SU-DHL-6 (cell line): ENCODE measurements around the gene CD209.

Source experiments
- H2AFZ ChIP-seq: fragments of 200-600 bp; sonication (generic); 2 replicates; pipeline ENCODE4 v1.6.1; 2014; ENCODE audit warnings: low read depth, mild to moderate bottlenecking, moderate library complexity, mixed read lengths, antibody characterized with exemption, low read length; ENCODE audit not compliant: severe bottlenecking
- H3F3A ChIP-seq: fragments of 200-600 bp; shearing (Covaris generic); 2 replicates; pipeline ENCODE4 v1.6.0; 2016; ENCODE audit warnings: antibody characterized with exemption, mild to moderate bottlenecking; ENCODE audit not compliant: insufficient read depth
- H3K27ac ChIP-seq: fragments of 200-600 bp; sonication (generic); 2 replicates; pipeline ENCODE4 v1.5.1; 2016; ENCODE audit warnings: low read depth, mild to moderate bottlenecking, low read length, moderate library complexity, mixed read lengths
- H3K27me3 ChIP-seq: fragments of 200-600 bp; sonication (generic), shearing (Covaris generic); 2 replicates; pipeline ENCODE4 v1.6.0; 2014; ENCODE audit warnings: mild to moderate bottlenecking, low read length
- H3K36me3 ChIP-seq: fragments of 200-600 bp; sonication (generic); 2 replicates; pipeline ENCODE4 v1.6.1; 2014; ENCODE audit warnings: mild to moderate bottlenecking, low read length, mixed read lengths
- H3K4me2 ChIP-seq: fragments of 300-600, 200-600 bp; shearing (Covaris generic), sonication (generic); 2 replicates; pipeline ENCODE4 v1.6.0; 2014; ENCODE audit warnings: low read length, low read depth, mild to moderate bottlenecking; ENCODE audit not compliant: poor library complexity, severe bottlenecking
- H3K4me3 ChIP-seq: fragments of 200-600 bp; sonication (generic); 2 replicates; pipeline ENCODE4 v1.5.1; 2014; ENCODE audit warnings: antibody characterized with exemption, low read length, mild to moderate bottlenecking, mixed read lengths; ENCODE audit not compliant: insufficient read depth, poor library complexity, severe bottlenecking
- H3K79me2 ChIP-seq: fragments of 200-600 bp; sonication (generic); 2 replicates; pipeline ENCODE4 v1.6.1; 2014; ENCODE audit warnings: mild to moderate bottlenecking, low read length, moderate library complexity; ENCODE audit not compliant: insufficient read depth
- H3K9ac ChIP-seq: fragments of 200-600 bp; sonication (generic); 2 replicates; pipeline ENCODE4 v1.7.0; 2014; ENCODE audit warnings: mild to moderate bottlenecking, low read length
- H3K9me2 ChIP-seq: fragments of 200-600 bp; sonication (generic); replicated peaks from 2 replicates; pipeline ENCODE4 v1.6.1; 2014; ENCODE audit warnings: low read length; ENCODE audit not compliant: insufficient read depth
- H3K9me3 ChIP-seq: fragments of 200-600 bp; sonication (generic); 2 replicates; pipeline ENCODE4 v1.6.1; 2014; ENCODE audit warnings: low read length, mixed read lengths; ENCODE audit not compliant: insufficient read depth
- H4K20me1 ChIP-seq: fragments of 200-600 bp; sonication (generic); 2 replicates; pipeline ENCODE4 v1.6.1; 2014; ENCODE audit warnings: low read depth, mild to moderate bottlenecking, antibody characterized with exemption, low read length, moderate library complexity, mixed read lengths
- EZH2phosphoT487 ChIP-seq: fragments of 200-600 bp; sonication (generic), shearing (Covaris generic); conservative IDR thresholded peaks from 2 replicates; pipeline ENCODE4 v1.6.1; 2018; ENCODE audit warnings: mild to moderate bottlenecking, antibody characterized with exemption, low read length, moderate library complexity, mixed read lengths
- TF ChIP-seq, protein P1 (sequence below): fragments of 200-600 bp; sonication (generic); IDR thresholded peaks from one replicate; pipeline ENCODE4 v1.5.1; 2017; ENCODE audit warnings: antibody characterized with exemption, mild to moderate bottlenecking, low read length, moderate library complexity; ENCODE audit not compliant: insufficient read depth, poor library complexity, severe bottlenecking

Gene CD209

DNA sequence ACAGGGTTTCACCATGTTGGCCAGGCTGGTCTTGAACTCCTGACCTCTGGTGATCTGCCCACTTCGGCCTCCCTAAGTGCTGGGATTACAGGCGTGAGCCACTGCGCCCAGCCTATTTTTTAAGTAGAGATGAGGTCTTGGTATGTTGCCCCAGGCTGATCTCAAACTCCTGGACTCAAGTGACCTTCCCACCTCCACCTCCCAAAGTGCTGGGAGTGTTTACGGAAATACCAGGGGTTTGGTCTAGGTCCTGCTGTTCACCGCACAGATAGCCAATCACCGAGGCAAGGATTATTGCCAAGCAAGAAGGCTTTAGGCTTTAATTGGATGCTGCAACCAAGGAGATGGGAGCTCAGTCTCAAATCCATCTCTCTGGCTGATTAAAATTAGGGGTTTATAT, 27.0 kb downstream of the CD209 start:
- no peaks in the 10 kb centered on the region for H3K9me3 ChIP-seq
- H3K27me3 ChIP-seq = no peaks in the 10 kb centered on the region
- no peaks in the 10 kb centered on the region for H4K20me1 ChIP-seq
- no peaks in the 10 kb centered on the region for H3K36me3 ChIP-seq
- no peak overlapping the region for H3K27ac ChIP-seq
- no peak overlapping the region for H2AFZ ChIP-seq
- H3F3A ChIP-seq = no peaks in the 10 kb centered on the region
- H3K79me2 ChIP-seq = no peaks in the 10 kb centered on the region
- TF ChIP-seq, protein P1, sequence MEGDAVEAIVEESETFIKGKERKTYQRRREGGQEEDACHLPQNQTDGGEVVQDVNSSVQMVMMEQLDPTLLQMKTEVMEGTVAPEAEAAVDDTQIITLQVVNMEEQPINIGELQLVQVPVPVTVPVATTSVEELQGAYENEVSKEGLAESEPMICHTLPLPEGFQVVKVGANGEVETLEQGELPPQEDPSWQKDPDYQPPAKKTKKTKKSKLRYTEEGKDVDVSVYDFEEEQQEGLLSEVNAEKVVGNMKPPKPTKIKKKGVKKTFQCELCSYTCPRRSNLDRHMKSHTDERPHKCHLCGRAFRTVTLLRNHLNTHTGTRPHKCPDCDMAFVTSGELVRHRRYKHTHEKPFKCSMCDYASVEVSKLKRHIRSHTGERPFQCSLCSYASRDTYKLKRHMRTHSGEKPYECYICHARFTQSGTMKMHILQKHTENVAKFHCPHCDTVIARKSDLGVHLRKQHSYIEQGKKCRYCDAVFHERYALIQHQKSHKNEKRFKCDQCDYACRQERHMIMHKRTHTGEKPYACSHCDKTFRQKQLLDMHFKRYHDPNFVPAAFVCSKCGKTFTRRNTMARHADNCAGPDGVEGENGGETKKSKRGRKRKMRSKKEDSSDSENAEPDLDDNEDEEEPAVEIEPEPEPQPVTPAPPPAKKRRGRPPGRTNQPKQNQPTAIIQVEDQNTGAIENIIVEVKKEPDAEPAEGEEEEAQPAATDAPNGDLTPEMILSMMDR = no peak
- TF ChIP-seq EZH2phosphoT487 = no peak
- H3K9ac ChIP-seq = no peak overlapping the region
- H3K4me3 ChIP-seq = no peak overlapping the region
- H3K9me2 ChIP-seq = no peaks in the 10 kb centered on the region
- no peak overlapping the region for H3K4me2 ChIP-seq

DNA sequence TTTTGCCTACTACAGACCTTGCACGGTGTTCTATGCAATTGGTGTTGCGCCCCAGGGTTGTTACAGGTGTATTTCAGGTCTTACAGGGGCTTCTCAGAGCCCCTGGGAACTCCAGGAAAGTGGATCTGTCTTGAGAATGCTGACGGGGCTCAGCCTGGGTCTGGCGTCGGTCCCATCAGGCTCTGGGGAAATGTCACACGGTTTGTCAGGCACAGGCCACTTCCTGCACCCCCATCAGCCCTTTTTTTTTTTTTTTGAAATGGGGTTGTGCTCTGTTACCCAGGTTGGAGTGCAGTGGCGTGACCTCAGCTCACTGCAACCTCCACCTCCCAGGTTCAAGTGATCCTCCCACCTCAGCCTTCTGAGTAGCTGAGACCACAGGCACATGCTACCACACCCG, 28.7 kb downstream of the CD209 start:
- H3K9me2 ChIP-seq = no peaks in the 10 kb centered on the region
- no peaks in the 10 kb centered on the region for H3K27me3 ChIP-seq
- no peak overlapping the region for H3K4me3 ChIP-seq
- no peak overlapping the region for H2AFZ ChIP-seq
- TF ChIP-seq, protein P1 = no peak
- TF ChIP-seq EZH2phosphoT487 = no peak
- H3F3A ChIP-seq = no peaks in the 10 kb centered on the region
- H3K4me2 ChIP-seq = no peak overlapping the region
- no peaks in the 10 kb centered on the region for H3K36me3 ChIP-seq
- H3K9ac ChIP-seq = no peak overlapping the region
- H3K27ac ChIP-seq = no peak overlapping the region
- no peaks in the 10 kb centered on the region for H3K79me2 ChIP-seq
- H3K9me3 ChIP-seq = no peaks in the 10 kb centered on the region
- no peaks in the 10 kb centered on the region for H4K20me1 ChIP-seq

DNA sequence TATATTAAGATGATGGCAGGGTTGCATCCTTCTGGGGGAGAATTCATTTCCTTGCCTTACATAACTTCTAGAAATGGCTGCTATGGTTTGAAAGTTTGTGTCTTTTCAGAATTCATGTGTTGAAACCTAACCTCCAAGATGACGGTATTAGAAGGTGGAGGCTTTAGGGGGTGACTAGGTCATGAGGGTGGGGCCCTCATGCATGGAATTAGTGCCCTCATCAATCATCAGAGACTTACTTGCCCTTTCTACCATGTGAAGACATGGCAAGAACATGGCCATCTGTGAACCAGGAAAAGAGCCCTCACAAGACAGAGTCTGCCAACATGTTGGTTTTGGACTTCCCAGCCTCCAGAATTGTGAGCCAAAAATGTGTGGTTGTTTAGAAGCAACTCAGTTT, 30.6 kb downstream of the CD209 start:
- Histone ChIP-seq H3K9me3 (no peaks in the 10 kb centered on the region), H3K9ac (no peak overlapping the region), H3K36me3 (no peaks in the 10 kb centered on the region), H3K79me2 (no peaks in the 10 kb centered on the region), H3K27me3 (no peaks in the 10 kb centered on the region), H3F3A (no peaks in the 10 kb centered on the region), H3K4me2 (no peak overlapping the region), H4K20me1 (no peaks in the 10 kb centered on the region), H3K4me3 (no peak overlapping the region), H2AFZ (no peak overlapping the region), H3K9me2 (no peaks in the 10 kb centered on the region), H3K27ac (no peak overlapping the region)
- TF ChIP-seq, protein P1 = no peak
- no peak for TF ChIP-seq EZH2phosphoT487

DNA sequence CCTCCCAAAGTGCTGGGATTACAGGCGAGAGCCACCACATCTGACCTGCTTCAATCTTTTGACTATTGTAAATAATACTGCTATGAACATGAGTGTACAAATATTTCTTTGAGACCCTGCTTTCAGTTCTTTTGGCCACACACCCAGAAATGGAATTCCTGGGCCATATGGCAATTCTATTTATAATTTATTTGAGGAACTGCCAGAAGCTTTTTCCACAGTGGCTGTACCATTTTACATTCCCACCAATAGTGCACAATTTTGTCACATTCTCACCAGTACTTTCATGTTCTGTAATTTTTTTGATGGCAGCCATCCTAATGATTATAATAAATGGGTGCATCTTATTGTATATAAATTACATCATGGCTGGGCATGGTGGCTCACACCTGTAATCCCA, 31.7 kb downstream of the CD209 start:
- no peak overlapping the region for H3K4me2 ChIP-seq
- no peaks in the 10 kb centered on the region for H3F3A ChIP-seq
- H3K9me2 ChIP-seq = no peaks in the 10 kb centered on the region
- no peak overlapping the region for H3K4me3 ChIP-seq
- H3K9me3 ChIP-seq = no peaks in the 10 kb centered on the region
- no peak overlapping the region for H2AFZ ChIP-seq
- no peak overlapping the region for H3K9ac ChIP-seq
- H3K27me3 ChIP-seq = no peaks in the 10 kb centered on the region
- no peaks in the 10 kb centered on the region for H3K79me2 ChIP-seq
- TF ChIP-seq EZH2phosphoT487 = no peak
- TF ChIP-seq, protein P1 = no peak
- no peak overlapping the region for H3K27ac ChIP-seq
- H3K36me3 ChIP-seq = no peaks in the 10 kb centered on the region
- no peaks in the 10 kb centered on the region for H4K20me1 ChIP-seq
